HG03354 (cell line): ENCODE data around the gene FGD6.

Experiments used
- ATAC-seq: cut with Tn5 transposase; IDR thresholded peaks from one replicate; pipeline ENCODE4 v1.9.1; 2021; ENCODE audit warnings: mild to moderate bottlenecking; ENCODE audit not compliant: unreplicated experiment, poor library complexity, severe bottlenecking

Gene FGD6

GRCh38 chr12:95057424-95057823 is 159.8 kb downstream of the FGD6 start:
- no peak for ATAC-seq

- ATAC-seq, result no peak
These were observed 162.2 kb downstream of the FGD6 start for GRCh38 chr12:95055057-95055456.

GRCh38 chr12:95054206-95054605 is 163.1 kb downstream of the FGD6 start:
- no peak for ATAC-seq

- no peak for ATAC-seq
These were observed 166.0 kb downstream of the FGD6 start for GRCh38 chr12:95051241-95051640.

GRCh38 chr12:95037906-95038305 is 179.4 kb downstream of the FGD6 start:
- ATAC-seq, result no peak

- ATAC-seq, result no peak
These were observed 182.5 kb downstream of the FGD6 start for GRCh38 chr12:95034750-95035149.
